22Rv1 (cell line): ENCODE data around the gene RFPL4AL1.

Experiments used
- H3K27ac ChIP-seq: fragments of 450-650 bp; 2 replicates; pipeline ENCODE4 v1.5.1; 2017
- ZFX ChIP-seq: fragments of 450-650 bp; IDR thresholded peaks from 2 replicates; pipeline ENCODE4 v1.6.1; 2017; ENCODE audit warnings: antibody characterized with exemption, borderline replicate concordance
- TF ChIP-seq, protein P1 (sequence below): fragments of 450-650 bp; IDR thresholded peaks from 2 replicates; pipeline ENCODE4 v1.5.1; 2017; ENCODE audit warnings: mild to moderate bottlenecking

Gene RFPL4AL1

DNA sequence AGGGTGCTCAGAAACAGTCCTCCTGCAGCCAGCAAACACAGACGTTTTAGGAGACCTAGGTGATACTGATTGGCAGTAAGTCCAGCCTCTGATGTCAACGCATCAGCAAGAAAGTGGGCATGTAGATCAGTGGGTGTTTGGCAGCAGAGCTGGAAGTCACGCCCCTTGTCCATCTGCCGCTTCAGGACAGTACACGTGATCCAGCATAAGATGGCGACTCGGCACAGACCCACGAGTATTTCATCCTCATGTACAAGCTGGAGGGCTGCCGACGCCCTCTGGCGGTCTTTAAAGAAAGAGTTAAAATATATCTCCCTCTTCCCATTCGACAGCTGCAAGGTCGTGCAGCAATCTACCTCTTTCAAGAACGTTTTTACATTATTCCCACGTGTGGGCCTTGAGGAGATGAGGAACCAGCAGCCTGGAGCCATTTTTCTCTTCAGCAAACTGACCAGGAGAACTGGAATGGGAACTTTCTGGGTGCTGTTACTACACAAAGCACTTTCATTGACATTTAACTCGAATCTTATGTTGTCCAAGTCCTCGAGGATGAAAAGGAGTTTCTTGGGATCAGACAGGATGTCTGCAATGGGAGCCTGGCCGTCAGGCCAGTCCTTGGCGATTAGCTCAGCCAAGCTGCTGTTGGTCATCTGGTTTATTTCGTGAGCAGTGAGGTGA, 40.6 kb downstream of the RFPL4AL1 start:
- TF ChIP-seq, protein P1, sequence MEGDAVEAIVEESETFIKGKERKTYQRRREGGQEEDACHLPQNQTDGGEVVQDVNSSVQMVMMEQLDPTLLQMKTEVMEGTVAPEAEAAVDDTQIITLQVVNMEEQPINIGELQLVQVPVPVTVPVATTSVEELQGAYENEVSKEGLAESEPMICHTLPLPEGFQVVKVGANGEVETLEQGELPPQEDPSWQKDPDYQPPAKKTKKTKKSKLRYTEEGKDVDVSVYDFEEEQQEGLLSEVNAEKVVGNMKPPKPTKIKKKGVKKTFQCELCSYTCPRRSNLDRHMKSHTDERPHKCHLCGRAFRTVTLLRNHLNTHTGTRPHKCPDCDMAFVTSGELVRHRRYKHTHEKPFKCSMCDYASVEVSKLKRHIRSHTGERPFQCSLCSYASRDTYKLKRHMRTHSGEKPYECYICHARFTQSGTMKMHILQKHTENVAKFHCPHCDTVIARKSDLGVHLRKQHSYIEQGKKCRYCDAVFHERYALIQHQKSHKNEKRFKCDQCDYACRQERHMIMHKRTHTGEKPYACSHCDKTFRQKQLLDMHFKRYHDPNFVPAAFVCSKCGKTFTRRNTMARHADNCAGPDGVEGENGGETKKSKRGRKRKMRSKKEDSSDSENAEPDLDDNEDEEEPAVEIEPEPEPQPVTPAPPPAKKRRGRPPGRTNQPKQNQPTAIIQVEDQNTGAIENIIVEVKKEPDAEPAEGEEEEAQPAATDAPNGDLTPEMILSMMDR, result peak; percentile 82
- TF ChIP-seq ZFX, result no peak
- no peak overlapping the region for H3K27ac ChIP-seq

DNA sequence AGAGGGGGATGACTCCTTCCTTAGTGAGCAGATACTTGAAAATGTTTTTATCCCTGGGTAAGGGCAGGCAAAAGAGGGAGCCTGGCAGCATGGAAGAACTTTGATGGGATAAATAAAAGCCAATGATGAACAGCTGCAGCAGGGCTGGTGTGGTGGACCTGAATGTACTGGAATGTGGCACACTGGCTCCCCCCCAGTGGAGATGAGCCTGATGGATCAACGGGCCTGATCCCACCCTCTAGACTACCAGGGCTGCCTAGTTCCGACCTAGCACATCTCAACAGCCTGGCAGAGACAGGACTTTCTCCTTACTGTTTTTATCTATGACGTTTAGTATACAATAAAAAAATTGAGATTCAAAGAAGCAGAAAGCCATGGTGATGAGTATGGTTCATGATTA, 42.4 kb downstream of the RFPL4AL1 start:
- no peak overlapping the region for H3K27ac ChIP-seq
- TF ChIP-seq, protein P1, result no peak

DNA sequence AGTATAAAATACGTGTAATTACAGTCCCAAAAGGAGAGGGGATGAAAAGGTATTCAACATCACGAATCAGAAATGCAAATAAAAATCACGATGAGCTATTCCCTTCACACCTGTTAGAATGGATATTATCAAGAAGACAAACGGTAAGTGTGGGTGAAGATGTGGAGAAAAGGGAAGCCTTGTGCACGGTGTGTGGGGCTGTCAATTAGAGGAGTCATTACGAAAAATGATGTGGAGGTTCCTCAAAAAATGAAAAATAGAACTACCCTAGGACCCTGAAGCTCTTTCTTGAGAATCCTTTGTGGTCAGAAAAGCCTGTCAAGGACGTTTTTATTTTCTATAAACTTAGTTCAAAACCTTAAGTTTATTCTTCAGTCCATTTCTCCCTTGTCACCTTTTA, 43.5 kb downstream of the RFPL4AL1 start:
- no peak overlapping the region for H3K27ac ChIP-seq
- TF ChIP-seq, protein P1, result no peak
- TF ChIP-seq ZFX, result no peak

DNA sequence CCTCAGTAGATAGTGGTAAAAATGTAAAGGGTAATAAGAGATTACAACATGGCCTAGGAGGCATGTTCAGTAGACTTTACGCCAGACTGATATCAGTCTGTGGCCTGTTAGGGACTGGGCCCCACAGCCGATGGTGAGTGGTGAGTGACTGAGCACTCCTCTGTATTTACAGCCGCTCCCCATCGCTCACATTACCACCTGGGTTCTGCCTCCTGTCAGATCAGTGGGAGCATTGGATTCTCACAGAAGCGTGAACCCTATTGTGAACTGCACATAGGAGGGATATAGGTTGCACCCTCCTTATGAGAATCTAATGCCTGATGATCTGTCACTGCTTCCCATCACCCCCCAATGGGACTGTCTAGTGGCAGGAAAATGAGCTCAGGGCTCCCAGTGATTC, 45.0 kb downstream of the RFPL4AL1 start:
- TF ChIP-seq, protein P1, result no peak
- no peak for TF ChIP-seq ZFX
- no peak overlapping the region for H3K27ac ChIP-seq

DNA sequence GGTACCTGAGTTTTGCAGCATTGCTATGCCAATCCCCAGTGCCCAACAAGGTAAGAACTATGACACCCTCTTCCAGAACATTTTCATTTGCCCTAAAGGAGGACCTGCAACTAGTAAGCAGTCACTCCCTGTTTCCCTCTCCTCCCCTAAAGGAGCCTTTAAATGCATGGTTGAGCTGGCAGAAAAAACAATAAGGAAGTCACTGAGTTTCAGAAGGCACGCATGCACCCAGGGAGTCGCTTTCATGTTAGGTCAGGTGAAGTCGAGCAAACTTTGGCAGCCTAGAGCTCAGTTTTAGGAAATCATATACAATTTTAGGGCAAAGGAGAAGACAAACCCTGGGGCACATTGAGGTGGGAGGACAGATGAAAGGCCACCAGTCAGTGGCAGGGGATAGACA, 51.1 kb downstream of the RFPL4AL1 start:
- TF ChIP-seq ZFX, result no peak
- H3K27ac ChIP-seq, result no peak overlapping the region
